GM18526 (cell line): ENCODE measurements around the gene CLEC17A.

ENCODE experiments used
- POLR2A ChIP-seq: IDR thresholded peaks from 3 replicates; pipeline ENCODE4 v1.6.1; 2011; ENCODE audit not compliant: insufficient read length; ENCODE audit errors: extremely low read depth

The CLEC17A gene

DNA sequence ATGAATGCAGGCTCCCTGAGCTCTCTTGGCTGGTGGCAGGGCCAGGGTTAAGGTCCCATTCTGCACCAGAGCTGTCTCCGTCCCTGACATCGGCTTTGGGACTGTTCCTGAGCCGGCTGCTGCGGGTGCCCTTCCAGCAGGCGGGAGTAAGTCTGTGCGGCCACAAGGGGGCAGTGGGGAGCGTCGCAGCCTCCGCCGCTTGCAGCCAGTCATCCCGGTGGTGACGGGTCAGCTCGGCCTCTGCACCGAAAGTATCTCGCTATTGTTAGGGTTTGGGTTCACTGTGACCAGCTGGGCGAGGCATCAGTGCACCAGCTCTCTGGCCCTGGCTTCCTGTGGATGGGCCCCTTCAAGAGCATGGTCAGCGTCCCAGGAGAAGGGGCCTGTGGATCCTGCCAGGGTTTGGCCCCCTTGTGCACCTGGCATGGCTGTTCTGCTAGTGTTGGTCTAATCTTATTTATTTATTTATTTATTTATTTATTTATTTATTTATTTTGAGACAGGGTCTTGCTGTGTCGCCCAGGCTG is 26.2 kb upstream of the CLEC17A start:
- TF ChIP-seq POLR2A: no peak

DNA sequence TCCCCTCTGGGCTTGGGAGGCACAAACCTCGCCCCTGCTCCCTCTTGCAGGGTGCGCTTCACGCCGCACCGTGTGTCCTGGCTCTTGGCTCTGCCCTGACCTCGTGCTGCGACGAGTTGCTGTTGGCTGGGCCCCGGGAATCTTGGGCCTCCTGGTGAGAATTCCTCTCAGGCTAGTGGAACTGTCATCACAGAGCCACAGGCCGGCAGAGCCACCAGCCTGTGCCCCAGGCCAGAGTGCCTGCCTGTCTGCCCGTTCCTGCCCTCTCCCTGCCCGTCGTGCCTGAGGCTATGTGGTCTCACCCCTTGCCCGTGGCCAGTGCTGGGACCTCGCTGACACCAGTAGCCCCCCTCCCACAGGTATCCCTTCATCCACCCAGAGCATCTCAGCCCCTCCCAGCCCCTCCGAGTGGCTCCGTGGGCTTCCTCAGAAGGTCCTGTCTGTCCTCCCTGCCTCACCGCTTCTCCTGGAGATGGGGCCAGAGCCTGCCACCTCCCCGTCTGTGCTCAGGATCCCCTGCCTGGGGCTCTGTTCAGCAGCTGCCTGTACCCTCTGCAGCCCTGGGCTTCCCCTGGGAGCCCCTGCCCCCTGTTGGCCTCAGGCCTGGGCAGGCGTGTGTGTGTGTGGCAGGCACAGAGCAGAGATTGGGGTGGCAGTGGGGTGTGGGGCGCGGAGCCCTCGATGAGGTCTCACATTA is 24.4 kb upstream of the CLEC17A start:
- no peak for TF ChIP-seq POLR2A

- TF ChIP-seq POLR2A: no peak
Observed at GRCh38 chr19:14559916-14560775, 22.7 kb upstream of the CLEC17A start.

DNA sequence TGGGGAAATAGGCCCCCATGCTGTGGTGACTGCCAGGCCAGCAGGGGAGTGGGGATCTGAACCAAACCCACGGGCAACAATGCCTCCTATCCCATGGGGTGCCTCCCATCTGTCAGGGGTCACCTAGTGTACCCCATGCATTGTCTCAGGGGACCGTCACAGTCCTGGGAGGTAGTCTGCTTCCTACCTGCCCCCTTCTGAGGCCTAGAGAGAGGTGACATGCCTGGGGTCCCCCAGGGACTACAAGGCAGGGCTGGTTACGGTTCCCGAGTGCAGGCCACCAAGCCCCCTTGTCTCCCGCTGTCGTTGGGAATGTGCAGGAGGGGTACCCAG is 22.1 kb upstream of the CLEC17A start:
- no peak for TF ChIP-seq POLR2A

DNA sequence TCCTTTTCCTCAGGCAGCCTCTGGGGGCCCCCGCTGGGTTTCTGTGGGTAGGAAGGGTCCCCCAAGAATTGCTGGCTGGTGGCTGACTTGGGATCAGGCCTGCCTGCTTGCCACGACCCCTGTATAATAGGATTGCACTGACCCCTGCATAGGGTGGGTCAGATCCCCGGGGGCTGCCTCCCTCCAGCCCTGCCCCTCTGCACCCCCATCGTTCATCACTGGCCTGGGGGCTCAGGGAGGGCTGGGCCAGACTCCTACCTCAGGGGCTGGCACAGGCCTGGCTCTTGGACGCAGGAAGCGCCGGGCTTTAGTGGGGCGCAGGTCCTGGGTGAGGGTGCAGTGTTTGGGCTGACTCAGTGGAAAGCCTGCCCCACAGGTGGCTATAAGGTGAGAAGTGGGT is 21.6 kb upstream of the CLEC17A start:
- no peak for TF ChIP-seq POLR2A

GRCh38 chr19:14561847-14562351 is 21.0 kb upstream of the CLEC17A start:
- TF ChIP-seq POLR2A: no peak

GRCh38 chr19:14562660-14563589 is 20.0 kb upstream of the CLEC17A start:
- TF ChIP-seq POLR2A: no peak

DNA sequence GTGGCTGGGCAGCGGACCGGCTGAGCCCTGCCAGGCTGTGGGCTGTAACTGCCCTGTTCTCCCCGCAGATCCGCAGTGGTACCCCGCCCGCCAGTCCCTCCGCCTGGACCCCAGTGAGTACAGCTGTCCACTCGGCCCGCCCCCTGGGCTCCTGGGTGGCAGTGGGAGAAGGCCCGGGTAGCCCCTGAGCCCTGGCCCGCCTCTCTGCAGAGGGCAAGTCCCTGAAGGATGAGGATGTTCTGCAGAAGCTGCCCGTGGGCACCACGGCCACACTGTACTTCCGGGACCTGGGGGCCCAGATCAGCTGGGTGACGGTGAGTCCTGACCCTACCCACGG is 19.3 kb upstream of the CLEC17A start:
- no peak for TF ChIP-seq POLR2A

- no peak for TF ChIP-seq POLR2A
Observed at GRCh38 chr19:14563989-14564651, 18.8 kb upstream of the CLEC17A start.

DNA sequence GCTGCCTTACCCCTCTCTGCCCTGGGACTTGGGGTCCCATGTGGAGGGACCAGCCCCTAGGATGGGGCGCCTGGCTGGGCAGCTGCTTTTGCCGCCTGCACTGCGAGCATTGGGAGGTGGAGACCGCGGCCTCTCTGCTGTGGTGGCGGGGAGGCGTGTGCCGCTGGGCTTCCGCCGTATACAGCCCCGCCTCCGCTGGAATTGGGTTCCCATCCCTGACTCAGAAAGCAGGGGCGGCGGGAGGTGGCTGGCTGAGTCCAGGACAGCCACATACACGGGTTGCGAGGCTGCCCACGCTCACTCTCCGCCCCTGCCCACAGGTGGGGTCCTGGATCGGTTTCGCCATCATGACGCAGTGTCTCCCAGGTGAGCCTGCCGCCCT is 17.6 kb upstream of the CLEC17A start:
- TF ChIP-seq POLR2A: no peak

- no peak for TF ChIP-seq POLR2A
Observed at GRCh38 chr19:14565765-14566711, 16.8 kb upstream of the CLEC17A start.

GRCh38 chr19:14566712-14567077 is 16.2 kb upstream of the CLEC17A start:
- TF ChIP-seq POLR2A: no peak

DNA sequence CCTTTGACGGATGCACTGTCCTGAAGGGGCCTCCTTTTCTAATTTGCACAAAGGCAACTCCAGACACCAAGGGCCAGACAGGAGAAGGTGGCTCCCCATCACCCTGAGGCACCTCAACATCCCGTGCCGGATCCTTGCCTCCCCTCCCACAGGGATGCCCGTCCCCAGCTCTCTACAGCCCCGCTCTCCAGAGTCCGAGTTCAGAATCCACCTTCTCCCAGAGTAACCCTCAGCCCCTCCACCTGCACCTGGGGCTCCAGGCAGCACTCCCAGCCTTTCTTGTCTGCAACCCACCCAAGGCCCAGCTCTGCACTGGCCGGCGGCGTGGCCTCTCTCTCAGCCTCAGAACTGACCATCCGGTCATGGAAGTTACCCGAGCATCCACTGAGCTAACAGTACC is 15.8 kb upstream of the CLEC17A start:
- TF ChIP-seq POLR2A: no peak
